ENCODE measurements around the gene DIAPH2. TPM values are rescaled to one million over a fixed set of nuclear protein-coding genes. Genes with fewer than 3 reads are reported as not detected.

DIAPH2 gene
- total RNA-seq, 1 experiment from 2014 or later, result 15.9 TPM

DNA sequence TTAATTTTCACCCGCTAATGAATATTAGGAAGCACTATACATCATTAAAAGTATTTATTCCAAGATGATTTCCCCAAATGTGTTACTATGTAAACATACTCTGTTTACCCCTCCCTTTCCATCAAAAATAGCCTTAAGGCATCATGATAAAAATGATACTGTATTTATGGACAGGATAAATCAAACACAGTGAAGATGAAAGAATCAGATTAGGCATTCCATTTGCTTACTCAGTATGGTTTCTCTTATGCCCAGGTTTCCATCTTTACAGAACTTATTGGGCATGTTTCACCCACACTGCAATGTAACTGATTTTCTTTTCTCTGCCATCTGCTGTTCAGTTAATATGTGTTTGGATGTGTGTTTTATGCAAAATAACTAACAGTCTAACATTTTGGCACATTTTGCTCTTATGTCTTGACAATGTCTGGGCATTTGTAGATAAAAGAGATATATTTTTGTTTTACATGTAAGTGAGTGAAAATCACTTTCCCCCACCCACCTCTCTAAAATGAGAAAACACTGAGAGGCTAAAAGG is 644.3 kb downstream of the DIAPH2 start:
- H3K36me3 Mint-ChIP-seq, result peaks cover 8% of the 10 kb centered on the region
- no peak for ATAC-seq
- H3K4me3 Mint-ChIP-seq, result no peak overlapping the region

GRCh38 chrX:97330151-97330550 is 645.5 kb downstream of the DIAPH2 start:
- H3K27me3 Mint-ChIP-seq (ENCODE audit: low read depth), result no peaks in the 10 kb centered on the region
- ChIA-PET CTCF (no interaction called here), POLR2A (no interaction called here)
- peaks cover 4% of the 10 kb centered on the region for H3K36me3 Mint-ChIP-seq
- DNase-seq (ENCODE audit: low spot score), result no peak
- no peak overlapping the region for H3K4me3 Mint-ChIP-seq
- TF ChIP-seq ZBTB21 (CRISPR knock-in tag; IDR thresholded peaks at IDR 0.05; ENCODE audit: borderline replicate concordance) (no peak), JUN (CRISPR knock-in tag; IDR thresholded peaks at IDR 0.05) (no peak), CREM (CRISPR knock-in tag; IDR thresholded peaks at IDR 0.05) (no peak), ESRRA (CRISPR knock-in tag; IDR thresholded peaks at IDR 0.05; ENCODE audit: borderline replicate concordance) (no peak)
- TF ChIP-seq, protein P1, sequence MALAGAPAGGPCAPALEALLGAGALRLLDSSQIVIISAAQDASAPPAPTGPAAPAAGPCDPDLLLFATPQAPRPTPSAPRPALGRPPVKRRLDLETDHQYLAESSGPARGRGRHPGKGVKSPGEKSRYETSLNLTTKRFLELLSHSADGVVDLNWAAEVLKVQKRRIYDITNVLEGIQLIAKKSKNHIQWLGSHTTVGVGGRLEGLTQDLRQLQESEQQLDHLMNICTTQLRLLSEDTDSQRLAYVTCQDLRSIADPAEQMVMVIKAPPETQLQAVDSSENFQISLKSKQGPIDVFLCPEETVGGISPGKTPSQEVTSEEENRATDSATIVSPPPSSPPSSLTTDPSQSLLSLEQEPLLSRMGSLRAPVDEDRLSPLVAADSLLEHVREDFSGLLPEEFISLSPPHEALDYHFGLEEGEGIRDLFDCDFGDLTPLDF (CRISPR knock-in tag; IDR thresholded peaks at IDR 0.05), result no peak
- TF ChIP-seq, protein P2, sequence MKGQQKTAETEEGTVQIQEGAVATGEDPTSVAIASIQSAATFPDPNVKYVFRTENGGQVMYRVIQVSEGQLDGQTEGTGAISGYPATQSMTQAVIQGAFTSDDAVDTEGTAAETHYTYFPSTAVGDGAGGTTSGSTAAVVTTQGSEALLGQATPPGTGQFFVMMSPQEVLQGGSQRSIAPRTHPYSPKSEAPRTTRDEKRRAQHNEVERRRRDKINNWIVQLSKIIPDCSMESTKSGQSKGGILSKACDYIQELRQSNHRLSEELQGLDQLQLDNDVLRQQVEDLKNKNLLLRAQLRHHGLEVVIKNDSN (CRISPR knock-in tag; IDR thresholded peaks at IDR 0.05), result no peak
- no peak for ATAC-seq
- H3K27ac Mint-ChIP-seq, result no peak overlapping the region
- no peaks in the 10 kb centered on the region for H3K9me3 Mint-ChIP-seq
- H3K4me1 Mint-ChIP-seq, result peaks cover 17% of the 10 kb centered on the region

More for the DNA sequence above, 644.3 kb downstream of the DIAPH2 start:
- peaks cover 17% of the 10 kb centered on the region for H3K4me1 Mint-ChIP-seq
- TF ChIP-seq ATF3 (CRISPR knock-in tag; conservative IDR thresholded peaks at IDR 0.05) (no peak), MXD4 (CRISPR knock-in tag; IDR thresholded peaks at IDR 0.05; ENCODE audit: borderline replicate concordance) (no peak), NFE2L1 (CRISPR knock-in tag; IDR thresholded peaks at IDR 0.05) (no peak)
- TF ChIP-seq, protein P1 (CRISPR knock-in tag; IDR thresholded peaks at IDR 0.05), result no peak
- TF ChIP-seq, protein P3, sequence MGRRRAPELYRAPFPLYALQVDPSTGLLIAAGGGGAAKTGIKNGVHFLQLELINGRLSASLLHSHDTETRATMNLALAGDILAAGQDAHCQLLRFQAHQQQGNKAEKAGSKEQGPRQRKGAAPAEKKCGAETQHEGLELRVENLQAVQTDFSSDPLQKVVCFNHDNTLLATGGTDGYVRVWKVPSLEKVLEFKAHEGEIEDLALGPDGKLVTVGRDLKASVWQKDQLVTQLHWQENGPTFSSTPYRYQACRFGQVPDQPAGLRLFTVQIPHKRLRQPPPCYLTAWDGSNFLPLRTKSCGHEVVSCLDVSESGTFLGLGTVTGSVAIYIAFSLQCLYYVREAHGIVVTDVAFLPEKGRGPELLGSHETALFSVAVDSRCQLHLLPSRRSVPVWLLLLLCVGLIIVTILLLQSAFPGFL (CRISPR knock-in tag; IDR thresholded peaks at IDR 0.05; ENCODE audit: borderline replicate concordance), result no peak
- no peaks in the 10 kb centered on the region for H3K9me3 Mint-ChIP-seq
- ChIA-PET CTCF (no interaction called here), POLR2A (no interaction called here)
- no peak for DNase-seq (ENCODE audit: low spot score)
- H3K27ac Mint-ChIP-seq, result no peak overlapping the region
- no peaks in the 10 kb centered on the region for H3K27me3 Mint-ChIP-seq (ENCODE audit: low read depth)

DNA sequence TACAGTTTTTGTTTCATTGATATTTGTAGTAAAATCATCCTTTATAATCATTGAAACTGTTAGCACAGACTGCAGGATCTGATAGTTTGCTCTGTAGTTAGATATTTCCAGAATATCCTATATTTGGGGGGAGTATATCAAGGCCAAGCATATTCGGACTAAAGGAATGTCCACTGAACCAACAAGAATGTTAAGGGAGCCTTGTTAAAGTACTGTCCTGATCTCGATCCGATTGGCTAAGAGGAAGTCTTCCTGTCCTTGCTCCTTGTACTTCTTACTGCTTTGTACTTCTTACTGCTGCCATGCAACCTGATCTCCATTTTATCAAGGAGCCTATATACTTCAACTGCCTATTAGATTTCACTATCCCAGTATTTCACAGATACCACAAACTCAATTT is 648.3 kb downstream of the DIAPH2 start:
- CTCF ChIA-PET, result no interaction called here
- no peak for DNase-seq (ENCODE audit: low spot score)
- TF ChIP-seq NFE2L1 (CRISPR knock-in tag; IDR thresholded peaks at IDR 0.05) (no peak), CREB1 (CRISPR knock-in tag; IDR thresholded peaks at IDR 0.05) (no peak), TCF7 (CRISPR knock-in tag; IDR thresholded peaks at IDR 0.05; ENCODE audit: low read depth) (no peak), SMAD4 (CRISPR knock-in tag; IDR thresholded peaks at IDR 0.05) (no peak), RELA (CRISPR knock-in tag; IDR thresholded peaks at IDR 0.05; ENCODE audit: borderline replicate concordance) (no peak), GRHL2 (CRISPR knock-in tag; IDR thresholded peaks at IDR 0.05; ENCODE audit: insufficient replicate concordance, severe bottlenecking) (no peak), ZNF416 (CRISPR knock-in tag; IDR thresholded peaks at IDR 0.05) (no peak), ATF1 (CRISPR knock-in tag; IDR thresholded peaks at IDR 0.05) (no peak), NR2C2 (CRISPR knock-in tag; IDR thresholded peaks at IDR 0.05) (no peak), ZBTB21 (CRISPR knock-in tag; IDR thresholded peaks at IDR 0.05; ENCODE audit: borderline replicate concordance) (no peak)
- TF ChIP-seq, protein P4, sequence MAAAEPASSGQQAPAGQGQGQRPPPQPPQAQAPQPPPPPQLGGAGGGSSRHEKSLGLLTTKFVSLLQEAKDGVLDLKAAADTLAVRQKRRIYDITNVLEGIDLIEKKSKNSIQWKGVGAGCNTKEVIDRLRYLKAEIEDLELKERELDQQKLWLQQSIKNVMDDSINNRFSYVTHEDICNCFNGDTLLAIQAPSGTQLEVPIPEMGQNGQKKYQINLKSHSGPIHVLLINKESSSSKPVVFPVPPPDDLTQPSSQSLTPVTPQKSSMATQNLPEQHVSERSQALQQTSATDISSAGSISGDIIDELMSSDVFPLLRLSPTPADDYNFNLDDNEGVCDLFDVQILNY (CRISPR knock-in tag; IDR thresholded peaks at IDR 0.05), result no peak
- H3K9me3 Mint-ChIP-seq, result no peaks in the 10 kb centered on the region
- no peaks in the 10 kb centered on the region for H3K27me3 Mint-ChIP-seq (ENCODE audit: low read depth)
- peaks cover 3% of the 10 kb centered on the region; the same call in 1 of the 2 replicates for H3K36me3 Mint-ChIP-seq
- POLR2A ChIA-PET, result no interaction called here
- H3K4me1 Mint-ChIP-seq, result peaks cover 15% of the 10 kb centered on the region
- peak overlapping the region; percentile 11; the same call in 1 of the 2 replicates for H3K27ac Mint-ChIP-seq
- H3K4me3 Mint-ChIP-seq, result no peak overlapping the region
- no peak for ATAC-seq
